Activated CD4-positive, alpha-beta T cell treated with anti-CD3 and anti-CD28 coated beads for 48 hours (primary cell): Measurements from ENCODE around the gene CTNNA2.
"Not testable (repeated sequence)": the region's sequence is repeated elsewhere in the genome, so short reads cannot be mapped to it uniquely, and the experiment has no call there.

ENCODE experiments used
- DNase-seq: peaks from one replicate; pipeline ENCODE4 v3.0.0-alpha.2; 2020

The CTNNA2 gene

GRCh38 chr2:79994161-79994560, 481.3 kb downstream of the CTNNA2 start:
- no peak for DNase-seq

- DNase-seq = no peak
Observed at GRCh38 chr2:79994965-79995364, 482.1 kb downstream of the CTNNA2 start.

DNA sequence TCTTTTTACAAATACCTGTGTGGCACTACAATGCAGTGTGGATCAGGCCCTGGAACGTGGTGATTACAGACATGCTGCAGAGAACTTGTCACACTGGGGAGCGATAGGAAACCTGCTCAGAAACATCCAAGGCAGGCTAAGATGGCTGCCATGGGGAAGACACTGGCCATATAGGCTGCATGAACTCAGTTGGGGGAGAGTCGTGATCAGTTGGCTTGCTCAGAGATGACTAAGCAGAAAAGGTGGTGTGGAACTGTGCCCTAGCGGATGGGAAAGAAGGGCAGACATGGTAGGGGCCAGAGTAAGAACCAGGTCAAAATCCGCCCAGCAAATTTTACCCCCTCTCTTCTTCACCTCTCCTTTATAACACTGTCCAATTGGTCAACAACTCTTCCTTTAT, 483.9 kb downstream of the CTNNA2 start:
- DNase-seq = no peak

GRCh38 chr2:80001701-80002101, 488.9 kb downstream of the CTNNA2 start:
- no peak for DNase-seq

DNA sequence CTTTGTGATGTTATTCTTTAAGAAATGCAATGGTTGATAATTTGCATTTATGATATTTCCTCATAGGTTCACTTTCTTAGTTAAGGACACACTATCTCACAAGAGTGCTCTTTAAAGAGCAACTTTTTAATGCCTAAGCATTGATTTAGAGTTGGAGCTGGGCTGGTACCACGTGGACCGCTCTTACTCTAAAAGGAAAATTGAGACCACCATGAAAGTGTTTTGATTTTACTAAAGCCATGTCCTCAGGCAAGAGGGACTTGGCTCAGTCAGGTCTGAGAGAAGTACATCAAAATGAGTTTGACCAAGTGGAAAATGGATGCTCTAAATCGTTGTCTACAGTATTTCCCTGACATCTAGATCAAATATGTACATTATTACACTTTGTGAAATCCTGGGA, 489.3 kb downstream of the CTNNA2 start:
- no peak for DNase-seq

DNA sequence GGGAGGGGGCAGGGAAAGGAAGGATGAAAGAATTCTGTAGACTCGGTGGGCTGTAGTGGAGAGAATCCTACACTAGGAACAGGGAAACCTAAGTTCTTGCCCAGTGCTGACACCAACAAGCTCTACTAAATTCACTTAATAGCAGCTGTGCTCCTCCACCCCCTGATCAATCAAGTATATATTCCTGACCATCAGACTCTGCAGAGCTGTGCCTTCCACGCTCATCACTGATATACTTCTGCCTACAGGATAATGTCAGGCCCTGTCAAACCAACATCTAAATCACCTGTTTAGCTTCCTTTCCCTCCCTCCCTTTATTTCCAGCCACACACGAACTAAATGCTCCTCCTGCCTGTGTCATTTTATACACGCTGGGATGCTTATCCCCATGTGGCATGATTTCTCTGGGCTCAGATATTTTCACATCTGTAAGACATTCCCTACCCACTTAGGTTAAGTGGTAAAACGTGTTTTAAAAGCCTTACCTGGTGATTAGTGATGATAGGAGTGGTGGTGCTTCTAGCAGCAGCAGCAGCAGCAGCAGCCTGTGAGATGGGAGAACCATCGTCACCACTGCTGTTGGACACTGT, 489.8 kb downstream of the CTNNA2 start:
- DNase-seq = no peak

DNA sequence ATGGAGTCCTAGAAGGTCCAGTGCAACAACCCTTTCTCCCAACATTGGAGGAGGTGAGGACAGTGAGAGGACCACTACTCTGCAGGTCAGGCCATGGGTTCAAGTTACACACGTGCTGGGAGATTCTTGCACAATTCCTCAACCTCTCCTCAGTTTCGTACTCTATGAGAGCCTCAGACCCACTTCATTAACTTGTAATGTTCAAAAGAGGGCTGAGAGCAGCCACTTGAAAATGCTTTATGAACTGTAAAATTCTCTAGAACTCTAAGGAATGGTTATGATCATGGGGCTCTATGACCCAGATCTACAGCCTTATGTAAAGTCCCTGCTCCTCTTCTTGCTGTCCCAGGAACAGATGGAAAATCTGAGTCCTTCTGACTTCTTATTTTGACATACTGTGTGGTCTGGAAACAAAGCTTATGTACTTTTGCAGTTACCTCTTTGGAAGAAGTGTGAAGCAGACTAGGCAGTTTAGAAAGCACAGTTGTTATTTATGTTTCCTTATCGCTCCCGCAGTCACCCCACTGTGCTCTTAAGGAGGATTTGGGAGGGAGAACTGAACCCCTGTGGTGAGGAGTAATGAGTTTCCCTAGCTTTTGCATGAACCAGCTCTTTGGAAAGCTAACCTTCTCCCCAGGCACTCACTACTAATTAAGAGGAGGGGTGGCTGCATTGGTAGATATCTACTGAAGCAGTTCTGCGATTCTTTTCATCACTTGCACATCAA, 495.1 kb downstream of the CTNNA2 start:
- DNase-seq = no peak

- DNase-seq = no peak
Observed at GRCh38 chr2:80008596-80008995, 495.7 kb downstream of the CTNNA2 start.

DNA sequence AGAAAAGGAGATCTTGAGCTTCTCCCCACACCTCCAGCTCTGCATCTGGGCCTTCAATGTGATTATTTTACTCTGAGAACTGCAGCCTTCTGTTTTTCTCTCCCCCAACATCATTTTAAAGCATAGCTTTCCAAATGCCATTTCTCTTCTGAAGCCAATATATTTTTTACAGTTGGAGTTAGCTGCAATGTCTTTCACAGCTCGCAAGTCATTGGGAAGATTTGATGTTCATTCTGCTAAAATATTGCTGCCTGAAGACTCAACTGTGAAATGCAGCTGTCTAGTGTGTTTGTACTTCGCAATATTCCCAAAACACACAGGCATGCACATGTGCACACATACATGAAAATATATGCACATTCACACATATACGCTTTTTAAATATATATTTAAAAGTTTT, 496.4 kb downstream of the CTNNA2 start:
- no peak for DNase-seq

DNA sequence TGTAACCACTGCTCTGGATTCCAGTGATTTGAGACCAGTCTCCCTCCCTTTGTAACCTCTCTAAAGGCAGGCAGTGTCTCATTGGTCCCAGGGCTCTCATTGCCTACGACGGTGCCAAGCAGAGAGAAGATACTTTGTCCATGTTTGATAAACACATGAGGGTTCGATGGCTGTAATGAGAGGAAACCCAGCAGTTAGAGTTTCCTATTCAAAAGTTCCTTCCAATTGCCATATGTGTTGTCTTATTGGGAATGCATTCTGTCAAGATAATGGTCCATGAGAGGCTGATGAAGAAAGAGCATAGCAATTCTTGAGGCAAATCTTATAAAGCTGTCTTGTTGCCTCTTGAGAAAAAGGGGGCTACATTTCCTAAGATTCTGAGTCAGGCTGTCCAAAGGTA, 499.2 kb downstream of the CTNNA2 start:
- DNase-seq = no peak

GRCh38 chr2:80014637-80015036, 501.8 kb downstream of the CTNNA2 start:
- no peak for DNase-seq

GRCh38 chr2:80016171-80016570, 503.3 kb downstream of the CTNNA2 start:
- DNase-seq = no peak

DNA sequence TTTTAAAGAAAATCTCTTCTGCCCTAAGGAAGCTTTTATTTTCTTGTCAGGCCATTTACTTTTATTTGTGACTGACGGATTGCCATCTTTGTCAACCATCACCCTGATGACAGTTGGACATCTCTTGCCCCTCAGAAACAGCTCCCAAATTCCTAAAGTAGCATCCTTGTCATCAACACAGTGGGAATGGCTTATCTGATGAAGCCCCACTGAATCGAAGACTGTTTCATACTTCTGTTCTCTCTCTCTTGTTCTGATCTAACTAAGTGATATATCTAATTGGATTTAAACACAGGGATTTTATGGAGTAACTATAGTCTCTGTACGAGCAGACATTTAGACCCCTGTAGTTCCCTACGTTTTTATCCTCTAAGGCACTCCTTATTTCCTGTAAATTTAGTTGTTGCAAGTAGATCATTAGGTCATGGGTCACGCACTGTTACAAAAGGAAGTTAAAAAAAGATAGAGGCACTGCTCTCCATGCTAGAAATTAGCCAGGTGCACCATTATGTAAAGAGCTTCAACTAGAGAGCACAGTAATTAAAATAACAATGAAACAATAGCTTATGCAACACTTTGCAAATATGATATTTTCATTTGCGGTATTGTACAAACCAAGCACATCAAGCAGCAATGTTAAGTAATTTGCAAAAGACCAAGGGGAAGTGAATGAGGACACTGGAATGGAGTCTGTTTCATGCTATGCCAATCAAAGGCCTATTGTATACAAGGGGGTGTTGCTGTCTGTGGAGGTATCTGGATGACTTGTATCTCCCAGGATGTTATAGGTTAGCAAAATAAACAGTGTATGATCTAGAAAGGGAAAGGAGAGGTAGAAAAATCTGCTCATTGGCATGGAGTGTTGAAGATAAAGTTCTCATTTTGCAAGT, 507.0 kb downstream of the CTNNA2 start:
- no peak for DNase-seq

DNA sequence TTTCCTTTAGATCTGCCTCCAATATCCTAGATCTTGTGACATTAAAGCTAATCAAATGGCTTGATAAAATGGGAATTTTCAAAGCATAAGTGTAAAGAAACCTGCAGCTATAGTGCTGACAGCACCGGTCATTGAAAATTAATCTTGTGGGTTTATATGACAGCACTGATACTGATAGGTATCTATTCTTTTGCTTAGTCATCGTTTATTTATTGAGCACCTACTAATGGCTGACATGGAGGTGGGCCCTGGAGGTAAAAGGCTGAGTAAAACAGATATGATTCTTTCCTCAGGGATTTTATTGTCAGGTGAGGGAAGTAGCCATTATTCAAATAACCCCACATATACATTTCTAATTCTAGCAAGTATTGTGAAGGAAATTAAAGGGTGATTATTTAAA, 509.2 kb downstream of the CTNNA2 start:
- DNase-seq = no peak

DNA sequence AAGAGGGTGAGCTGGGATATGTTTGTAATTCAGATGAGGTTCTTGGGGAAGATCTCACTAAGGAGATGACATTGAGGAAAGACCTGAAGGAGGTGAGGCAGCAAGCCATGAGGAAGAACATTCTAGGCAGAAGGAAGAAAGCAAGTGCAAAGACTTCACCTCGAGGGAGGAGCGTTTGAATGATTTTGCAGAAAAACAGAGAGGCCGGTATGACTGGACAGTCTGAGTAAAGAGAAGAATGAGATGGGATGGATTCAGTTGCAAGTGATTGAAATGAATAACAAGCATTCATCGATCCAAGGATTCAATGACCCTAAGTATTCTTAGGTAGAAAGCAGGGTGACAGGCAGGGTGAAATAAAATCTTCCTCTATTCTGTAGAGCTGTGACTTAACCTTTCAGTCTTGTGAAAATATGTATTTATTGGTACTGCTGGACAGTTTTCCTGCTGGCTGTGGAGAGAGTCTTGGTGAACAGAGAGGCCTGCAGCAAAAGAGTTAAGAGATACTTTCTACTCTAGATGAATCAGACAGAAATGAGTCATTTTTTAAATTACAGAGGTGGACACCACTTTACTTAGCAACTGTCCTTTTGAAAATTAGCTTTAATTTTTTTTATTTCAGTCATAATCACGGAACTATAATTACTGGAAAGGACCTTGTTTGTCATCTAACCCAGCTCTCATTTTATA, 513.3 kb downstream of the CTNNA2 start:
- no peak for DNase-seq

DNA sequence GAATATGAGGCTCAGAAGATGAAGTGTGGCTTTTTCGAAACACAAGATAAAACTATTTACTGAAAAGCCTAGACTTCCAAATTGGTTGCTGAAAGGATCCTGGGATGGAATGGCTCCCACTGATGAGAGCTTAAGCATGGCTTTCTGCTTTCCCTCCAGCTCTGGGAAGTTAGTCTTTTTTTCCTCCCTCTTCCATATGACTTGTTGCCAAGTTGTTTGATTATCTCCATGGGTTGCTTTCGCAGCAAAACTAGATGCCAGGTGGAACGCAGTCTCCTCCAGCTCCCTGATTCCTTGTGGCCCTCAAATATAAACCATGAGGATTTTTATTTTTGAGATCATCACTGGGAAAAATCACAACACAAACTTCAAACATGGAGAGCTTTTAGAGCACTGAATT, 515.2 kb downstream of the CTNNA2 start:
- DNase-seq = no peak

- DNase-seq = no peak
Observed at GRCh38 chr2:80028584-80028983, 515.7 kb downstream of the CTNNA2 start.

GRCh38 chr2:80030135-80030534, 517.3 kb downstream of the CTNNA2 start:
- DNase-seq = no peak

DNA sequence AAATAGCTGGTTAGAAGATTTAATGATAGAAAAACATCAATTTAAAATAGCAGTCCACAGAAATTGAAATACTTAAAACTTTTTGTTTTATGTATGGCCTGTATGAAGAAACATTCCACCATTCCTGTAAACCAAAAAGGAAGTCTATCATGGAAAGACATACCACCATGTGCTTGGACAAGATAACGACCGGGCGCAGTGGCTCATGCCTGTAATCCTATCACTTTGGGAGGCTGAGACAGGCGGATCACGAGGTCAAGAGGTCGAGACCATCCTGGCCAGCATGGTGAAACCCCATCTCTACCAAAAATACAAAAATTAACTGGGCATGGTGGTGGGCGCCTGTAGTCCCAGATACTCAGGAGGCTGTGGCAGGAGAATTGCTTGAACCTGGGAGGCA, 519.8 kb downstream of the CTNNA2 start:
- DNase-seq = not testable (repeated sequence)

GRCh38 chr2:80035749-80036285, 523.0 kb downstream of the CTNNA2 start:
- DNase-seq = no peak

DNA sequence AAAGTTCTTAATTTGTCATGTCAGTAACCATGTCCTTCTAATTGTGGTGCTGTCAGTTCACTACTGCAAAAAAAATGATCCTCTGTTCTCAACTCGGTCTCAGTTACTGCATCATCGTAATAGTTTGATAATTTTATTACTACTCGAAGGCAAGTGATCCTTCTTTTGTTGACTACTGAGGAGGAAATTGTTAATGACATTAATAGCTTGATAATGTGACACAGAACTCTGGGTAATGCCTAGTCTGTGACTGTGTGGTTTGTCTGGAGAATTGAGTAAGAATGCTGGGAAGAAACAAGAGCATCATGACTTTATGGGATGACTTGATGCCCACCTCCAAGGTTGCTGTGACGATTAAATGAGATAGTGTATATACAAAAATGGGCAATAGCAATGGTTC, 524.5 kb downstream of the CTNNA2 start:
- DNase-seq = no peak

GRCh38 chr2:80040226-80040625, 527.4 kb downstream of the CTNNA2 start:
- no peak for DNase-seq

DNA sequence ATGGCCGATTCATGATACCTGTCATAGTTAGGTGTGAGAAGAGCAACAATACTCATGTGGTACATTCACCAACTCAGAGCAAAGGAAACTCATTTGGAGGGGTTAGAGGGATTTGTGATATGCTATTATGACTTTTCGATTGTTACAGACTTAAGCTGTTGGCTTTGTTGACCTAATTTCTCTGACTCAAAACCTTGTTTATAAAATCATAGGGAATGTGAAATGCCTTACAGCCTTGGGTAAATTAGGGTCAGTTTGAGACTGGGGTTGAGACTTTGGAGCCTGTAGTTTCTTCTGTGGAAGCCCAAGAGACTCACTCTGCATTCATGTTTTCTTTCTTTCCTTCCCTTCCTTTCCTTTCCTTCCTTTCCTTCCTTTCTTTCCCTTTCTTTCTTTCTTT, 529.8 kb downstream of the CTNNA2 start:
- no peak for DNase-seq
